Stimulated activated CD8-positive, alpha-beta memory T cell treated with anti-CD3 and anti-CD28 coated beads, Interleukin-15, amount 100 ng/mL, for 24 hours (primary cell): ENCODE data around the gene MRPL27.

Experiments
- DNase-seq: peaks from one replicate; pipeline ENCODE4 v3.0.0-alpha.2; 2020; ENCODE audit warnings: low read depth

MRPL27 gene

DNA sequence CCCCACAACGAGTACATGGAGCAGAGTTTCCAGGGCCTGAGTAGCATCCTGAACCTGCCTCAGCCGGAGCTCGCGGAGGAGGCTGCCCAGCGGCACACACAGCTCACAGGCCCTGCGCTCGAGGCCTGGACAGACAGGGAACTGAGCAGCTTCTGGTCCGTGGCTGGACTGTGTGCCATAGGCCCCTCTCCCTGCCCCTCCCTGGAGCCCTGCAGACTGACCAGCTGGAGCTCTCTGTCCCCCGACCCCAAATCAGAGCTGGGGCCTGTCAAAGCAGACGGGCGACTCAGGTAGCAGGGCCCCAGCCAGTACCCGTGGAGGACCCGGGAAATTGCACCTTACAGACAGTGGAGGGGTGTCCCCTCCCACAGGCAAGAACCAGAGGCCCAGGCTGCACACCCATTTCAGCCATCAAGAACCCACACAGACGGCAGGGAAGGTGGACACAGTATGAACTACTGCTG is 13.0 kb downstream of the MRPL27 start:
- no peak for DNase-seq

DNA sequence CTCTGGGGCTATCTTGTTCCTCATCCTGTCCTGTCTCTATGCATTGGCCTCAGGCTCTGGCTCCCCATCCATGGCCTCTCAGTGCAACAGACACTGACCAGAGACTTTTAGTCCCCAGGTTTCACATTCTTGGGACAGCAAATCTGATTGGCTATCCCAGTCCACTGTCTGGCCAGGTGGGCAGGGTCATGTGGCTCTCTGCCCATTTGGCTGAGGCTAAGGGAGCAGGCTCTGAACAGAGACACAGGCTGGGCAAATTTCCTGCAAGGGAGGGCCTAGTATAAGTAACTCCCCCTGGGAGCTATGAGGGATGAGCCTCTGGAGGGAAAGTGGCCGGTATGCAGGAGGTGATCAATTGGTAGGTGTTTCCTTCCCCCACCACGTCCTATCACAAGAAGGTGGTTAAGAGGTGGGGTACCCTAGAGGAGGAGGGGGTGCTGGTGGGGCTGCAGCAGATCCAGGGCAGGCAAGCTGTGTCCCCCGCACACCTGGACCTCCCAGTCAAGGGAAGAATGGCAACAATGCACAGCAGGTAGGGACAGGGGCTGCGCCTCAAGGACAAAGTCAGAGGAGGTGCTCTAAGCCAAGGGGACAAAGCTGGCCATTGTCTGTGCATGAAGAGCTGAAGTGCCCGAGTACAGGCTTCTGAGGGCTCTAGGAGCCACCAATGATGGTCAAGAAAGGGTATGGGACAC is 13.8 kb downstream of the MRPL27 start:
- no peak for DNase-seq

DNA sequence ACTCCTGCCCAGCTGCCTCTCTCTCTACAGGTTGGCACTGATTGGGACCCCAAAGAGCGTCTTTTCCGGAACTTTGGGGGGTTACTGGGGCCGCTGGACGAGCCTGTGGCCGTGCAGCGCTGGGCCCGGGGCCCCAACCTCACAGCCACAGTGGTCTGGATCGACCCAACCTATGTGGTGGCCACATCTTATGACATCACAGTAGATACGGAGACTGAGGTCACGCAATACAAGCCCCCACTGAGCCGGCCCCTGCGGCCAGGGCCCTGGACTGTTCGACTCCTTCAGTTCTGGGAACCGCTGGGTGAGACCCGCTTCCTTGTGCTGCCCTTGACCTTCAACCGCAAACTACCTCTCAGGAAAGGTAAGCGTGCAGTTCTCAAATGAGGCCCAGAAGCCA is 14.8 kb downstream of the MRPL27 start:
- no peak for DNase-seq

DNA sequence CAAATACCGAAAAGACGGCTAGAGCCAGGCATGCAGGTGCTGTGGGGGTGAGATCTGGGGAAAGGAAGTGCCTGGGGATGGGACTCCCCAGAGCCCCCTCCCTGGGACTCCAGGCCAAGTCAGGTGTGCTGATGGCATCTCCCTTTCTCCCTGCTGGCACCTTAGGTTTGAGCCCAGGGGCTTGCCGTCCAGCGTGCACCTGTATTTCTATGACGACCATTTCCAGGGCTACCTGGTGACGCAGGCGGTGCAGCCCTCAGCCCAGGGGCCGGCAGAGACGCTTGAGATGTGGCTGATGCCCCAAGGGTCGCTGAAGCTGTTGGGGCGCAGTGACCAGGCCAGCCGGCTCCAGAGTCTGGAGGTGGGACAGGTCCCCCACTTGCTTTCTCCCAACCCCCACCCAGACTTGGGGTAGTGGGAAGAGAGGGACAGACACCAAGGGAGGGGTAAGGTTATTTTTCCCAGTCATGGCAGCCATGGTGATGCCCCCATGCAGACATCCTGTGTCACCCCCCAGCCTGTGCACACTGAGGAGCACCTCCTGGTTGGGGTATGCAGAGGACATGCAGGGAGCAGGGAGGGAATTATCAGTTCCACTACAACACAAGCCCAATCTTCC is 16.0 kb downstream of the MRPL27 start:
- no peak for DNase-seq

DNA sequence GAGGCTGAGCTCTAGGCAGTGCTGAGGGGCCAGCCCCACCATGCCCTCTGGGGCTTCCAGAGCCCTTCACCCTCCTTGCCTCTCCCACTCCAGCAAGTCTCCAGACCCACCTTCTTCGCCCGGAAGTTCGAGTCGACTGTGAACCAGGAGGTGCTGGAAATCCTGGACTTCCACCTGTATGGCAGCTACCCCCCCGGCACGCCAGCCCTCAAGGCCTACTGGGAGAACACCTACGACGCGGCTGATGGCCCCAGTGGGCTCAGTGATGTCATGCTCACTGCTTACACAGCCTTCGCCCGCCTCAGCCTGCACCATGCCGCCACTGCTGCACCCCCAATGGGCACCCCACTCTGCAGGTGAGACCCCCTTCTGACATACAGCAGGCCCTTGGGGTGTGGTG is 16.6 kb downstream of the MRPL27 start:
- no peak for DNase-seq

DNA sequence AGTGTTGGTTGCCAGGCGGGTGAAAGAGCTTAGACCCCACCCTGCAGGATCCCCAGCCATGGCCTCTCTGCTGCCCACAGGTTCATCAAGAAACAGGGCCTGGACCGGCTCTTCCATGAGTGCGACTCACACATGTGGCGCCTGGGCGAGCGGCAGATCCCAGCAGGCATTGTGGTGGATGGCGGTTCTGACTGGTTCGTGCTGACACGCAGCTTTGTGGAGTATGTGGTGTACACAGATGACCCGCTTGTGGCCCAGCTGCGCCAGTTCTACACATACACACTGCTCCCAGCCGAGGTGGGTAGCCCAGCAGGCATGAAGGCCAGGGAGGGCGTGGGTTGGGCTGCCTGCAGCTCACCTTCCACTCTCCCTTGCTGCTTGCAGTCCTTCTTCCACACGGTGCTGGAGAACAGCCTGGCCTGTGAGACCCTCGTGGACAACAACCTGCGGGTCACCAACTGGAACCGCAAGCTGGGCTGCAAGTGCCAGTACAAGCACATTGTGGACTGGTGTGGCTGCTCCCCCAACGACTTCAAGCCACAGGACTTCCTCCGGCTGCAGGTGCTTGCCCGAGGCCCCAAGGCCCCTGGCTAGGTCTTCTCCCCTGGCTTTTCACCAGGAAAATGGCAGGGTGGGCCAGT is 17.2 kb downstream of the MRPL27 start:
- DNase-seq = no peak

DNA sequence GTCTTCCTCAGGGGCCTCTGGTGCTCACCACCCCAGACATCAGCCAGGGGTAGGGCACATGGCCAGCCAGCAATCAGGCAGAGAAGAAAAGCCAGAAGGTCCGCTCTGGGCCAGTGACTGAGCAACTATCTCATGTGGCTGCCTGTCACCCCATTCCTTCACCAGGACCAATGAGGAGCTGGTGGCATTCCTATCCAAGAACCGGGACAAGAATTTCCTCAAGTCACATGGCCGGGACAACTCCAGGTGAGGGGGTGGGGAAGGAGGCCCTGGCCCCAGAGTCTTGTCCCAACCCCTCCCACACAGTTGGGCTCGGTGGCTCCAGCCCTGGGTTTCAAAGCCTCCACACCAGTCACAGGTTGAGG is 17.7 kb downstream of the MRPL27 start:
- no peak for DNase-seq

DNA sequence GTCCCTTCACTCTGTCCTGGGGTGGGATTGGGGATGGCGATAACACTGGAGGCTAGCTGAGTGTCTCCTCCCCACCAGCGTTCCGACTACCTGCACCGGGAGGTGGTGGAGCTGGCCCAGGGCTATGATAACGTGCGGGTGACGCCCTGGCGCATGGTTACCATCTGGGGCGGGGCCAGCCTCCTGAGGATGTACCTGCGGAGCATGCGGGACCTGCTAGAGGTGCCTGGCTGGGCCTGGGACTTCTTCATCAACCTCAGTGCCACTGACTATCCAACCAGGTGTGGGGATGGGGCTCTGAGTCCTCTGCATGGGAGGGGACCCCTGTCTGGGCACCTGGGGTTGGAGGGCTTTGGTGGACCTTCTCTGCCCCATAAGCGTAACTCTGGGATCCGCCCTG is 18.2 kb downstream of the MRPL27 start:
- no peak for DNase-seq

DNA sequence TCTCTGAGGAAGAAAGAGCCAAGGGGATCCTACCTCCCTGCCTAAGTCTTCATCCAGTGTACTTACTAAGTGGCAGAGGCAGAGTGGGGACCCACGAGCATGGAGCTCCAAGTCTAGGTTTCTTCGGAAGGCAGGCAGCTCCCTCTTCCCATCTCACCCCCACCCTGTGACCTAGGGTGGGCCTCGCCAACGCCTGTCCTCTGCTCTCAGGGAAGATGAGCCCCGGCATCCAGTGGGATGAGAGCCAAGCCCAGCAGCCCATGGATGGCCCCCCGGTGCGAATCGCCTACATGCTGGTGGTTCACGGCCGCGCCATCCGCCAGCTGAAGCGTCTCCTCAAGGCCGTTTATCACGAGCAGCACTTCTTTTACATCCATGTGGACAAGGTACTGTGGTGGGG is 18.8 kb downstream of the MRPL27 start:
- DNase-seq = no peak

DNA sequence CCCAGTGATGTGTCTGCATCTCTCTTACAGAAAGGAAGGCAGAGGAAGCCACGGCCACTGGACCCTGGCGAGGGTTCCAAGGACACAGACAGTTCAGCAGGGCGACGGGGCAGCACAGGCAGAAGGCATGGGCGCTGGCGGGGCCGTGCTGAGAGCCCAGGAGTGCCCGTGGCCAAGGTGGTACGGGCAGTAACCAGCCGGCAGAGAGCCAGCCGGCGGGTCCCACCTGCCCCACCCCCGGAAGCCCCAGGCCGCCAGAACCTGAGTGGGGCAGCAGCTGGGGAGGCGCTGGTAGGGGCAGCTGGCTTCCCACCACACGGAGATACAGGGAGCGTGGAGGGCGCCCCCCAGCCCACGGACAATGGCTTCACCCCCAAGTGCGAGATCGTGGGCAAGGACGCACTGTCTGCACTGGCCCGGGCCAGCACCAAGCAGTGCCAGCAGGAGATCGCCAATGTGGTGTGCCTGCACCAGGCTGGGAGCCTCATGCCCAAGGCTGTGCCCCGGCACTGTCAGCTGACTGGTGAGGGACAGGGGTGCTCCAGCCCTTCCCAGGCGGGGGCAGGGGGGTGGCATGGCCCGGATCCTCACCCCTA is 19.3 kb downstream of the MRPL27 start:
- no peak for DNase-seq

DNA sequence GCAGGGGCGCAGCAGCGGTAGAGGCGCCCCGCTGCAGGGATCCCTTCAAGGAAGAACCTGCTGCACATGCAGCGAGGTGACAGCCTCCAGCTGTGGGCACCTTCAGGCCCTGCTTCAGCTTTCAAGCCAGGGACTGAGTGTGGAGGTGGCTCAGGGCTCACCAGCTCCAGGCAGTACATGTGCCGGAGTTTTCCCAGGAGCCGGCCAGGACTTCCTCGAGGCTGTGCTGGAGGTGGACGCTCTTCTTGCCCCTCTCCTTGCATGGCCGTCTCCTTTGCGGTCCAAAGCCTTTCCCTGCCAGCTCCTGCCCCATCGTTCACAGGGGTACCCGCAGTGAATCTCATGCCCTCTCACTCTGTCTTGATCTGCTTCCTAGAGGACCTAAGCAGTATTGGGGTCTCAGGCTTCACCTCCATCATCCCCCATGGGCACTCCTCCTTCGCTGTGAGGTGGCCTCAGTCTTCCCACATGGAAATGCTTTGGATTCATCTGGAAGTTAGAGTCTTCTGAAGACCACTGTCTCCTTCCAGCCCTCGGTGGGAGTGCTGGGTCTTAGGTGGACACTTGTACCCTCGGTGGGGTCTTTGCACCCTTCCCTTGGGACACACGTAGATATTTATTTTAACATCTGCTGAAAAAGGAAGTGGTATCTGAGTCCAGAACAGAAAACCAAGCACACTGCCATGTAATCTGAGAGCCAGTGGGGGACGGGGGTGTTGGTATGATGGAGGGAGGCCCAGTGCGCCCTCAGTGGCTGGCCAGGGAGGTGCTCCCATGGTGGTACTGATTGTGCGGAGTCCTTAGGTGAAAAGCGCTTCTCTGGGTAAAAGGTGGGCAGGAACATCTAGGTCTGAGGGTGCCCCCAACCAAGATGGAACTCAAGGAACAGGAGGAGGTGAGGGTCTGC is 20.0 kb downstream of the MRPL27 start:
- no peak for DNase-seq

DNA sequence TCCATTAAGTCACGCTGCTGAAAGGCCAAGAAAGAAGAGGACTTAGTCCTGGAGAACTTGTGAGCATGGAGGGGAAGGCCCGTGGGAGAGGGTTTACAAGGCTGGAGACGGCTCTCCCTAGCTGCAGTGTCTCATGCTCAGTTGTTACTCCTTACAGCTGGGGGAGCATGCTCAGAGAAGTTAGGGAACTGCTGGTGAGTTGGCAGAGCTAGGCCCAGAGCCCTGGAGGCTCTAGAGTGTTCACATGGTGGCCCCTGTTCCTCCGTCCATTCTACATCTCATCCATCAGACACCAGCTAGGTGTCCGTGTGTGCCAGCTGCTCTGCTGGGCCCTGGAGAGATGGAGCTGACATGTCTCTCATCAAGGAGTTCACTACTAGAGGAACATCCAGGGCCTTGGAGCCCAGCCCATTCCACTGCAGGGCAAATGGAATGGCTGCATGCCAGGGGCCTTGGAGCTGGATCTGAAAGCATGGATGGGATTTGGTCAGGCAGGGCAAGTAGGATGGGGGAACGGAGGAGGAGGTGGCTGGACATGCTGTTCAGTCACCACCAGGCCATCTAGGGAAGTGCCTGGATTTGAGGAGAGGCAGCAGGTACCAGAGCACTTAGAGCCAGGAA is 20.8 kb downstream of the MRPL27 start:
- no peak for DNase-seq

DNA sequence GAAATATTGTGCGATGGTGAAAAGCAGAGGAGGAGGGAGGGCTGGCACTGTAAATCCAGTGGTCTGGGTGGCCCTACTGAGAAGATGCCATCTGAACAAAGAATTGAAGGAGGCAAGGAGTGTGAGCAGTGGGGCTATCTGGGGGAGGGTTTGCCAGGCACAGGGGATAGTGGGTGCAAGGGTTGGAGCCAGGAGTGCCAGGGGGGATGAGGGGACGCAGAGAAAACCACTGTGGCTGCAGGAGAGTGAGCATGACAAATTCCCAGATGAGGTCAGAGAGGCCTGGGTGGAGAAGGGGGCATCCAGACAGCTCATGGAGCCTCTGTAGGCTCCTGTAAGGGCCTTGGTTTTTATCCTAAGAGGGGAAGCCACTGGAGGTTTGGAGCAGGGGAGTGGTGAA is 22.3 kb downstream of the MRPL27 start:
- no peak for DNase-seq

DNA sequence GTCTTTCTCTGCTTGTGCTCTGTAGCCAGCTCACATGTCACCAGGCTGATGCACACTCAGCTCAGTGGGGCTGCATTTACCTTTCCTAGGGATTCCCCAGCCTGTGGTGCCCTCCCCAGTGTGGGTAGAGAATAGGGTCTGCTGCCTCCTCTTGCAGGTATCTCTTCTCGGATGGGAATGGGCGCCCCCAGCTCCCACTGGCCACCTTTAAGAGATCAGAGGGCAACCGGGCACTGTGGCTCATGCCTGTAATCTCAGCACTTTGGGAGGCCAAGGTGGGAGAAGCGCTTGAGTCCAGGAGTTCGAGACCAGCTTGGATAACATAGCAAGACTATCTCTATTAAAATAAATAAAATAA is 23.8 kb downstream of the MRPL27 start:
- DNase-seq = no peak

DNA sequence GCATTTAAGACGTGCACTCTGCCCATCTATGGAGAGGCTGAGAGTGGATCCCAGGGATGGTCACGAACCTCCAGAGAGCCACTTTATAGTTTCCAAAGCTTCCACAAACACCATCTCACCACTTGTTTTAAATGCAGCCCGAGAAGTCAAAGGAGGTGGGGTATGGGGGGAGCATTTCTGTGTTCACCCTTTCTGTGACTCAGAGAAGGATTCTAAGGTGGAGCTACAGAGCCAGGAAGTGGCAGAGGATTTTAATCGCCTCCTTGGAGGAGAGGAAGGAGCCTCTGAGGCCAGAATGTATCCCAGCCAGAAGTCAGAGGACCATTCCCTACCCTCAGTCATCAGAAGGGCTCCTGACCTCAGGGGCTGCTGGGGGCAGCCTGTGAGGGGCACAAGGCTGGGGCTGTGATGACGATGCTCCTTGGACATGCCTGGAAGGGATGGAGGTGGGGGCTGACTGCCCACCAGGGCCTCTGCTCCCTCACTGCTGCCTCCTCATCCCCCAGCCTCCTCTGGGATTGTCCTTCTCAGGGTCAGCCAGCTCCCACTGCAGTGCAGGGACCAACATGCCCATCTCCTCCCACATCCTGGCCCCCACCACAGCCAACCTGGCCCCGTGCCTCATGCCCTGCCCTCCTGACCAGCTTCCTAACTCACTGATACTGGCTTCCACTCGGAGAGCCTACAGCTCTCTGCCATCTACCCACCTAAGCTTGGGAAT is 24.3 kb downstream of the MRPL27 start:
- DNase-seq = no peak

DNA sequence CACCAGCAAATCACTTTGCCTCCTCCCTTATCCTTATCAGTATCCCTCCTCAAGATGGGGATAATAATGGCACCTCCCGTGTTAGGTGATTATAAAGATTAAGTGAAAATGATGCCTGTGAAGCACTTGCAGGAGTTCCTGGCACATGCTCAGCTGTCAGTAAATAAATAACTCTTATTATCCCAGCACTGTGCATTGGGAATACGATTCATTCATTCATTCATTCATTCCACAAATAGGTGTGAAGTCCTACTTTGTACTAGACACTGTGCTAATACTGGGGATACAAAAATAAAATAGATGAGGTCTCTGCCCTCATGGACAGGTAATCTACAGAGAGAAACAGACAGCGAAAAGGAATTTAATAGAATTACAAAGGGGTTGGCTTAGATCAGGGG is 25.1 kb downstream of the MRPL27 start:
- DNase-seq = no peak

DNA sequence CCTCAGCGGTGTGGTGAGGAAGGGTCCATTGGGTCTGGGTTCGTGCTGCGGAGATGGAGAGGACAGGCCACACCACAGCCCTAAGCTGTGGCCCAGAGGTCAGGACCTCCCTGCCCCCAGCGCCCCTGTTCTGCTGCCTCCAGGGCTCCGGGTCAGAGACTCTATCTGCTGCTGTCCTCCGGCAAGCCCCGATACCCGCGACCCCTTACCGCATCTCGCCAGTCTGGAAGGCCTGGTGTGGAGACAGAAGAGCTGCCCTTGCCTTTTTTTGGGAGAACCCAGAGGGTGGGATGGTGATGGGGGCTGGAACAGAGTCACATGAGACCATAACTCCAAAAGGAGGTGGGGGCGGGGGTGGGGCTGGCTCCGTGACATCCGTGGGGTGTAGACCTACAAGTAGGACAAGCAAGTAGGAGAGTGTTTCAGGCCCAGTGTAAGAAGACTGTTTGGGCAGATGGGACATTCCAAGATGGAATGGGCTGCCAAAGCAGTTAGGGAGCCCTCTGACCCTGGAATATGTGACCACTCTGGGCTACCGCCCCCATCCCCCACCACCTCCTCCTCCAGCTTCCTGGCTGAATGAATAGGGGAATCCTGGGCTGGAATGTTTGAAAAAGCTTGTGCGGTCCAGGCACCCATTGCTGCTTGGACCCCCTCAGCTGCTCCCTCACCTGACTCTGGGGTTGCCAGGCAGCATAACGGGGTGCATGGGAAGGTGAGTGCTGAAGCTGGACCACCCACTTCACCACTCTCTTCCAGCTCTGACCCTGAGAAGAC is 25.7 kb downstream of the MRPL27 start:
- no peak for DNase-seq

DNA sequence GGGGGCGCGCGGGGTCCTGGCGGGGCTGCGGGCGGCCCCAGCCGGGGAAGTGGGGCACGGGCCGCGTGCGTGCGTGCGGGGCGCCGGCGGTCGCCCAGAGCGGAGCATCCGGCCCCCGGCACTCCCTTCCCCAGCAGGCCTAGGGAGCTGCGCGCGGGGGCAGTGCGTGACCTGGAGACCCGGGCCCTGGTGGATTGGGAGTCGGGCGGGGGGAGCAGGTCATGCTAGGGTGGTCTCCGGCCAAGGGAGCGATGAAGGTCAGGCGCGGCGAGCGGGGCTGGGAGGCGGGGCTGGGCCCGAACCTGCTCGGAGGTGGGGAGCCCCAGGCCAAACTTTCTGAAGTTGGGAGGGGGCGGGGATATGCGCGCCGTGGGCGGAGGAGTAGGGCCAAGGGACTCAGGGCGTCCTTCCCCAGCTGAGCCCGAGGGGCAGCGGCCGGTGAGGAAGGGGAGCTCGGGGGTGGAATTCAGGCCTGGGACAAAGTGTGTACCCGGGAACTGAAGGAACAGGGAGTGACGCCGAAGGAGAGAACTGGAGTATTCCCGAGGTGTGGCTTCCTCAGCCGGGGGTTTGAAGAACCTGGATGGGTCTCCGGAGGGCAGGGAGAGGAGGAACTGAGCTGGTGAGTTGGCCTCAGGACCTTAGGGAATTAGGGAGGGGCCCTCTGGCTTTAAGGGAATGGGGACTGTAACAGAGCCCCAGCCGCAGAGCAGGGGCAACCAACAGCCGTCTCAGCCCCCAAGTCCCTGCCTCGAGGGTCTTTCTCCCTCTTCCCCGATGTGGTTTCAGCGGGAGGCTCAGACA is 26.5 kb downstream of the MRPL27 start:
- peak; percentile 26 for DNase-seq
